Stomach (tissue), 4 donors: ENCODE measurements around the gene JRKL.

Source experiments
- CTCF ChIP-seq, 7 experiments: fragments of 450-650 bp in 4 of 7; fragments of 200-600 bp in 3 of 7; sonication (generic) in 3 of 7; IDR thresholded peaks; one replicate each; pipeline ENCODE4 v1.5.1; 2016 to 2019; ENCODE audit warnings: antibody characterized with exemption in 7 of 7, control low read depth in 2 of 7, mild to moderate bottlenecking in 1 of 7
- EP300 ChIP-seq: sonication (generic); formaldehyde crosslinking; IDR thresholded peaks from one replicate; pipeline ENCODE4 v1.6.1; 2017; ENCODE audit warnings: antibody characterized with exemption
- POLR2A ChIP-seq, 4 donors: fragments of 450-650 bp; IDR thresholded peaks; one replicate each; pipeline ENCODE4 v1.6.1; 2016; ENCODE audit warnings: antibody characterized with exemption in 4 of 4, control low read depth in 2 of 4, mild to moderate bottlenecking in 1 of 4, moderate library complexity in 1 of 4

- no peak for TF ChIP-seq CTCF (IDR thresholded peaks at IDR 0.05)
- no peak for TF ChIP-seq EP300
- TF ChIP-seq POLR2A (IDR thresholded peaks at IDR 0.05) = no peak
Measured at GRCh38 chr11:96396637-96397036, 6.8 kb downstream of the JRKL start.
